HTERT RPE-1 (cell line): ENCODE data around the gene LST1.

Experiments used
- in situ Hi-C: fragments of 300-500 bp; cut with MboI; formaldehyde crosslinking; loops from 4 replicates; pipeline ENCODE4 v1.14.3; 2020; ENCODE audit warnings: low sequenced_read_pairs

The LST1 gene

GRCh38 chr6:31559958-31560696, 25.9 kb upstream of the LST1 start:
- in situ Hi-C loops = no loop called here

GRCh38 chr6:31560697-31561058, 25.4 kb upstream of the LST1 start:
- in situ Hi-C loops = no loop called here

- in situ Hi-C loops = no loop called here
These were observed 18.3 kb upstream of the LST1 start for GRCh38 chr6:31567531-31568370.

GRCh38 chr6:31568537-31568961, 17.5 kb upstream of the LST1 start:
- in situ Hi-C loops = no loop called here

- in situ Hi-C loops = no loop called here
These were observed 16.1 kb upstream of the LST1 start for GRCh38 chr6:31569861-31570536.

- in situ Hi-C loops = no loop called here
These were observed 13.8 kb upstream of the LST1 start, which contains the start of gene LTA for GRCh38 chr6:31572041-31572911. Gene LTA, plus strand, starts transcription at chr6:31572289. Its CDS starts 454 bp downstream, at chr6:31572743.

GRCh38 chr6:31573239-31574105, 12.6 kb upstream of the LST1 start:
- in situ Hi-C loops = no loop called here

GRCh38 chr6:31574106-31575061, 11.7 kb upstream of the LST1 start:
- in situ Hi-C loops = no loop called here

- in situ Hi-C loops = no loop called here
These were observed 10.7 kb upstream of the LST1 start, which contains the start of gene TNF for GRCh38 chr6:31575335-31575901. Gene TNF, plus strand, starts transcription at chr6:31575565. Its CDS starts 177 bp downstream, at chr6:31575742.

- in situ Hi-C loops = no loop called here
These were observed 10.0 kb upstream of the LST1 start for GRCh38 chr6:31575952-31576685.

- in situ Hi-C loops = no loop called here
These were observed 9.0 kb upstream of the LST1 start for GRCh38 chr6:31576897-31577578.

GRCh38 chr6:31577579-31577966, 8.5 kb upstream of the LST1 start:
- in situ Hi-C loops = no loop called here

GRCh38 chr6:31578184-31579118, 7.6 kb upstream of the LST1 start:
- in situ Hi-C loops = no loop called here

GRCh38 chr6:31579119-31579505, 7.0 kb upstream of the LST1 start:
- in situ Hi-C loops = no loop called here

GRCh38 chr6:31579546-31580437, 6.3 kb upstream of the LST1 start:
- in situ Hi-C loops = no loop called here
